HG02763 (cell line): Measurements from ENCODE around the gene RHOB.
"Not testable (repeated sequence)": the region's sequence is repeated elsewhere in the genome, so short reads cannot be mapped to it uniquely, and the experiment has no call there.

ENCODE experiments used
- ATAC-seq: cut with Tn5 transposase; IDR thresholded peaks from one replicate; pipeline ENCODE4 v1.9.1; 2021; ENCODE audit warnings: mild to moderate bottlenecking, moderate library complexity; ENCODE audit not compliant: unreplicated experiment

RHOB gene

DNA sequence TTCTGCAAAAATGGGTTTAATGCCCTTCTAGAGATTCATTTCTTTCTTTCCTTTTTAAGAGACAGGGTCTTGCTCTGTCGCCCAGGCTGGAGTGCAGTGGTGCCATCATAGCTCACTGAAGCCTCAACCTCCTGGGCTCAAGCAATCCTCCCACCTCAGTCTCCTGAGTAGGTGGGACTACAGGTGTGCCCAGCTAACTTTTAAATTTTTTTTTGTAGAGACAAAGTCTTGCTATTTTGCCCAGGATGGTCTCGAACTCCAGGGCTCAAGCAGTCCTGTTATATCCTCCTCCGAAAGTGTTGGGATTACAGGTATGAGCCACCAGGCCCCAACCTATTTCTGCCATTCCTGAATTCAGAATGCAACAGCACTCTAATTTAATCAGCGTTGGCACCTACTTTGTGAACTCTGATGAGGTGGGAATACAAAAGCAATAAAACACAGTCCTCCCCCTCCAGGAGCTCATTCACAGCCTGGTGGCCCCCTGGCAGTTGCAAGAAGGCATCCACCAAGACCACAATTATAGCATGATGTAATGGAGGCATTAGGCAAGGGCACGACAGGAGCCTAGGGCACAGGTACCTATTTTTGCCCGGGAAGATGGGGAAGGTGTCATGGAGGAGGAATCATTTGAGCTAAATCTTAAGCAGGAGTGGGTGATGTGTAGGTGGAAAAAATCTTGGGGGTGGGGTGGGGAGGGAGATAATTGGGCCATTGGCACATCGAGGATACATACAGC, 5.1 kb downstream of the RHOB start:
- ATAC-seq = no peak

DNA sequence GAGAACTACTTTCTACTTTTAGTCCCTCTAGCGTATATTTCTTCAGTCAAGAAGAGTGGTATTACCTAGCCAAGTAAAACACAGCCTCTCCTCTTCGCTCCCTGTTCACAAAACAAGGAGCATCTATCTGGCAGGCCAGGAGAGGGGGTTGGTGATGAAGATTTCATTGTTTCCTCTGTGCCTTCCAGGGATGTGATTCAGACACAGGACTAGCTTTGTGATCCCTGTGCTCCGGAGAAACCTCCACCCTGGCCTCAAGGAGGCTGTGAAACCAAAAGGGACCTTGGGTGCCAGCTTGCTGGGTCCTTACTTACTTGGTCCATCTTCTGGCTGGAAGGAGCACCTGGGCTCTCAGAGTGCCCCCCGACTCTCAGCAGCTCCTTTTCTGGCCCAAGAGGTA, 5.7 kb downstream of the RHOB start:
- ATAC-seq = no peak

DNA sequence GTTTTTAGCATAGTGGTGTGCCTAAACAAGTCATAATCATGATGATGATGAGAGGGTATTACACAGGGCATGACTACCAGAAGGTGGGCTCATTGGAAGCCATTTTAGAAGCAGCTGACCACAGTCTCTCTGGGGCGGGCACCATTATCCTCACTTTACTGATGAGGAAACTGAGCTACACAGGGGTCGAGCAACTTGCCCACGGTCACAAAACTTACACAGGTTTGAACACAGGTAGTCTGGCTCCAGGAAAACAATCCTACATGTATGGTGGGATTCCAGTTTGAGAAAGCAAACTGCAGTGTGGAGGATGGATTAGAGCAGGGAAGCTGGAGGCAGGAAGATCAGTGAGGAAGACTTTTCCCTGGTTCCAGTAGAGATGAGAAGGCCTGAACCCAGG, 6.2 kb downstream of the RHOB start:
- ATAC-seq = no peak

DNA sequence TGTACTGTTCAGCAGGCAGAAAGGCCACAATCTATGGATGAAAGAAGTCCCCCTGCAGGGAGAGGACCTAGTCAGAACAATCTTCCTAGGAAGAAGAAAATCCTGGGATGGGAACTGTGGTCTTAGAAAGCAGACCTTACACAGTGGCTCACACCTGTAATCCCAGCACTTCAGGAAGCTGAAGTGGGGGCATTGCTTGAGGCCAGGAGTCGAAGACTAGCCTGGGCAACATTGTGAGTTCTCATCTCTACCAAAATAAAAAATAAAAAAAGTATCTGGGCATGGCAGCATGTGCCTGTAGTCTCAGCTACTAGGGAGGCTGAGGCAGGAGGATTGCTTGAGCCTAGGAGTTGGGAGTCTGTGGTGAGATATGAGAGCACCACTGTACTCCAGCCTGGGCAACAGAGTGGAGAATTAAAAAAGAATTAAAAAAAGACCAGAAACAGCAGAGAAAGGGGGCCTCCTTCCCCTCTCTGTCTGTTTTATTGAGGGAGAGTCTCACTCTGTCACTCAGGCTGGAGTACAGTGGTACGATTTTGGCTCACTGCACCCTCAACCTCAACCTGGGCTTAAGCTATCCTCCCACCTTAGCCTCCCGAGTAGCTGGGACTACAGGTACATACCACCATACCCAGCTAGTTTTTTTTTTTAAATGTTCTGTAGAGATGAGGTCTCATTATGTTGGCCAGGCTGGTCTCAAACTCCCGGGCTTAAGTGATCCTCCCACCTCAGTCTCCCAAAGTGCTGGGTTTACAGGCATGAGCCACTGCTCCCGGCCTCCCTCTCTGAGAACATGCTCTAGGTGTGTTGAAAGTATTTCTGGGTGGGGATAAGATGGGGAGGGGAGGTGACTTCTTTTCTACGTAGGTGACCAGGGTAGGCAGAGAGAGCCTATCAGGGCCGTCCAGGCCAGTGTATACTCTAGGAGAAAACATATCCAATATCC, 7.4 kb downstream of the RHOB start:
- ATAC-seq = no peak

DNA sequence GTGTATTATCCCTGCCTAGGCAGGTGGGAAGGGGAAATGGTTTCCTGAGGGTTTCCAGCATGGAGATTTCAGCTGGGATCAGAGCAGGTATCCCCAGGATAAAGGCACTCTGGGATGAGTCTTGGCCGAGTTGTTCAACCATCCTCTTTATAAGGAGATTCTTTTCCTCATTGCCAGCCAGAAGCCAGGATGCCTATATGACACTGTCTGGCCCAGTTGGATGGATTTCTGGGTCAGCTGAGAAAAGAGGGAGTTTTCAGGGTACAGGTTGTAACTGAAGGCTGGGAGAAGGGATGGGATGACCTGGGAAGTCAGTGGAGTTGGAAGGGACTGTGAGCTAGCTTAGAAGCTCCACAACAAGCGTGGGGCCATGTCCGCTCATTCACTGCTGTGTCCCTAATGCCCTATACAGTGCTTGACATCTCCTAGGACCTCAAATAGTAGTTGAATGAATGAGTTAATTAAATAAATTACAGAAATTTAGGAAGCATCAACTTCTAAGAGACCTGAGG, 8.3 kb downstream of the RHOB start:
- no peak for ATAC-seq

DNA sequence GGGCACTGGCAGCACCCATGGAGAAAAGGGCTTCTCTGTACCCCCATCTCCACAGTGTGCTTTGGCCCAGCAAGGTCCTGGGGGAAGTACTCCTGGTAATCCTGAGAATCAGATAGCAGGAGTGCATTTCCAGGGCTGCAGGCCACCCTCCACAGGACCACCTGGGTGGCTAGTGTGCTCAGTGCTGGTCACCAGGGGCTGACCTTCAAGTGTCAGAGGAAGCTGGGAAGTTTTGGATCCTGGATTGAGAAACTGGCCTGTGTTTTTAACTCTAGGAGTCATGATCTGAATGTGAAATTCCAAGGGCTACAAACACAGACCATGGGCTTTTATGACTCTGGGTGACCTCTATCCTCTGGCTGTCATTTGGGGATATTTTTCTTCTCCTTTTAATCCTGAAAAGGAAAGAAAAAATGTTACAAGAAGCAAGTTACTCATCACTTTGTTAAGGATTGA, 9.3 kb downstream of the RHOB start:
- no peak for ATAC-seq

DNA sequence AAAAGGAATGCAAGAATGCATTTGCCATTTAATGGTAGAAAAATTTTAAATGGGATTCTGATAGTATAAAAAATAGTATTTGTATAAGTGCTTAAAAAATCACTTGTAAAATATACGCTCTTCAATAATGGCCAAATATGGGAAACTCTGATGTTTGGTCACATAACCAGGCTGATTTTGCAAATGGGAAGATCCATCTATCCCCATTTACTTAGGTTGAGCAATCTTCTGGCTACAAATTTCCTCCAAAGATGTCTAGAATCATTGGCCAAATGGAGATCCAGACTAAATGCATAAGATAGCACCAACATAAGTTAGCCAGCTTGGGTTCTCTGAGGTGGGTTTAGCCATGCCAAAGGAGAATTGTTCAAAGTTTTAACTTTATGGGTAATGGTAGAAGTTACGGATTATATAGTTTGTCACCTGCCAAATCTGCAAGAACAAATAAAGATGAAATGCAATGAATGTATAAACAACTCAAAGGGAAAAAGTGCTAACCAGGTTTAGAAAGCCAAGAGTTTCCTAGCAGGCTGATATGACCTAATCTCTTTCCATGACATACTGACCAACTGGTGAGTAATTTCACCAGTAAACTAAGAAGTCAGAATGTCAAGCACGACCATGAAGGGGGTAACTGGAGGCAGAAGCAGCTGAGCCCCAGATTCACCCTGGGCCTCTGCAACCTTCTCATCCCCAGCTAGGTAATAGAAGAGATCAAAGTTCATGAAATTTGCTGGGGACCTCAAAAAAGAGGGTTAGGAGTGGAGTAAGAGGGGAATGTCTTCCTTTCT, 10.0 kb downstream of the RHOB start:
- ATAC-seq = no peak

DNA sequence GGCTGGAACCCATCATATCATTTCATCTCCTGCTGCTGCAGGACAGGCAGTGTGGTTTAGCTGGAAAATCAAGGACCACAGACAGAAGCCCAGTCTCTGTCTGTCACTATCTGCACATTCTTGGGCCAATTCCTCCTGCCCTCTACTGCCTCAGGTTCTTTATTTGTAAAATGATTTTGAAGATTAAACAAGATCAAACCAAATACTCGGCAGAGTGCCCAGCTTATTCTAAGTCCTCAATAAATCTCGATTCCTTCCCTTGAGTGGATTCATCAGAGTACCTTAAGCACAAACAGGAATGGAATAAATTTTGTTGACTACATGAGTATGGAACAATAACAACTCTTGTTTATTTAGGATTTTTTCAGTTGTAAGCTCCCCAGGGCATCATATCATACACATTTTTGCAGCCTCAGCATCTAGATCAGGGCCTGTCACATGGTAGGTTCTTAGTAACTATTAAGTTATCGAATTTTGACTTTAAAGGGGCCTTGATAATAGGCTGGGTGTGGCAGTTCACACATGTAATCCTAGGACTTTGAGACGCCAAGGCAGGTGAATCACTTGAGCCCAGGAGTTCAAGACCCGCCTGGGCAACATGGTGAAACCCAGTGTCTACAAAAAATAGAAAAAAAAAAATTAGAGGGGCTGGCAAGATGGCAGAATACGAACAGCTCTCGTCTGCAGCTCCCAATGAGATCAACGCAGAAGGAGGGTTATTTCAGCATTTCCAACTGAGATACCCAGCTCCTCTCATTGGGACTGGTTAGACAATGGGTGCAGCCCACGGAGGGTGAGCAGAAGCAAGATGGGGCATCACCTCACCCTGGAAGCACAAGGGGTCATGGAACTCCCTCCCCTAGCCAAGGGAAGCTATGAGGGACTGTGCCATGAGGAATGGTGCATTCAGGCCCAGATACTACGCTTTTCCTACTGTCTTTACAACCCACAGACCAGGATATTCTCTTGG, 11.1 kb downstream of the RHOB start:
- ATAC-seq = no peak

DNA sequence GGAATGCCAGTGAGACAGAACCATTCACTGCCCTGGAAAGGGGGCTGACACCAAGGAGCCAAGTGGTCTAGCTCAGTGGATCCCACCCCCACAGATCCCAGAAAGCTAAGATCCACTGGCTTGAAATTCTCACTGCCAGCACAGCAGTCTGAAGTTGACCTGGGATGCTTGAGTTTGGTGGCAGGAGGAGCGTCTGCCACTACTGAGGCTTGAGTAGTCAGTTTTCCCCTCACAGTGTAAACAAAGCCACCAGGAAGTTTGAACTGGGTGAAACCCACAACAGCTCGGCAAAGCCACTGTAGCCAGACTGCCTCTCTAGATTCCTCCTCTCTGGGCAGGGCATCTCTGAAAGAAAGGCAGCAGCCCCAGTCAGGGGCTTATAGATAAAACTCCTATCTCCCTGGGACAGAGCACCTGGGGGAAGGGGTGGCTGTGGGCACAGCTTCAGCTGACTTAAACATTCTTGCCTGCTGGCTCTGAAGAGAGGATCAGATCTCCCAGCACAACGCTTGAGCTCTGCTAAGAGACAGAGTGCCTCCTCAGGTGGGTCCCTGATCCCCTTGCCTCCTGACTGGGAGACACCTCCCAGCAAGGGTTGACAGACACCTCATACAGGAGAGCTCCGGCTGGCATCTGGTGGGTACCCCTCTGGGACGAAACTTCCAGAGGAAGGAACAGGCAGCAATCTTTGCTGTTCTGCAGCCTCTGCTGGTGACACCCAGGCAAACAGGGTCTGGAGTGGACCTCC, 12.0 kb downstream of the RHOB start:
- ATAC-seq = not testable (repeated sequence)

DNA sequence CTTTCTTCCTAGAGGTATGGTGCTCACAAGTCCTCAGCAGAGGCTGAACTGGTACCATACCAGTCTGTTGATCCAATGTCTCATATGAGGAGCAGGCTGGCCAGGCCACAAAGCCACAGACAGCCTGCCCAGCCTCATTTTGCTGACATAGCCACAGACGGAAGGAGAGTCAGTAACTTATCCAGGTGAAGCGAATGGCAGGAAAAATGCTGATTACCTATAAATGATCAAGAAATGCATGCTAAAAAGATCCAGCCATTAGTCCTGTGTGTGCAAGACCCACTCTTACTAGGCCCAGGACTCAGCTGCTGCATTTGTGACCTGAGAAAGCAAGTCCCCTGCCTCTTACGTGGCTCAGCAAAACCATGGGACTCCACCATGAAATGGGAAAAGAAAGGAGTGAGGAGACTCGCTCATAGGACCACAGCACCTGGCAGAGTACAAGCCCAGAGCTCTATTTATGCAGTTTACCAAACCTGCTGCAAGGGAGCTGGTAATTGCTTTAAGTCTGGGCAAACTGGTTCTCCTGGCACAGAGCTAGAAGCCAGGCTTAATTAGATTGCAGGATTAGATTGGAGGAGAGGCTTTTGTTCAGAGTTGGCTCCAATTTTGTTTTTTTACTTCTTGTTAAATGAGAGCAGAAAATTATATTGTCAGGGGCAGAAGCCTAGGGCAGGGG, 19.0 kb downstream of the RHOB start:
- ATAC-seq = no peak

DNA sequence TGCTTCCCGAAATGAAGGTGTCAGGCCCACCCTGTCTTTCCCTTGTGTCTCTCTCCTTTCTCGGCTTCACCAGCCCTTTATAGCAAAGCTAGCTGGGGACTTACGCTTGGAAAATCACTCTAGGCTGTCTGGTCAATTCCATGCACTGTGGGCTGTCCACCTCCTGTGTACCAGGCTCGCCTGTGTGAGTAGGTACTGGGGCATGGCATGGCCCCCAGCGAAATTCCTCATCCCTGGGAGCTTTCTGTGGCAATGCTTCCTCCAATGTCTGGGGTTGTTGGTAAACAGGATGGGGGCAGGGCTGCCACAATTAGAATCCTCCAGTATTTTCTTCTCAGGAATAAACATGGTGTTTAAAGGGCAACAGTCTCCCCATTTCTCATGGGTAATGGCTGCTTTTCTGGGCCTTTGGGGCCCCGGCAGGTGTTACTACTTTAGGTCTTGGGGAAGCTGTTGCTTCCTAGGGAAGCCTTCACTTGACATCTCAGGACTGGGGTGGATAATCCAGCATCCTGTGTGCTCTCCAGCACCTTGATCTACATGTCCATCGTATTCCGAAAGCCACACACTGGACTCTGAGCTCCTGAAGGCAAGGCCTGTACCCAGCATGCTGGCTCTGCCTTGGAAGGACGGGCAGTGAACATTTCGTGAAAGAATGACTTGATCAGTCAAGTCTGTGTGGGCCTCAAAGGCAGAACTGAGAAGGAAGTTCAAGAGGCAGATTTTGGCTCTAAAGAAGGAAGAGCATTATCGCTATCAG, 21.1 kb downstream of the RHOB start:
- ATAC-seq = no peak

DNA sequence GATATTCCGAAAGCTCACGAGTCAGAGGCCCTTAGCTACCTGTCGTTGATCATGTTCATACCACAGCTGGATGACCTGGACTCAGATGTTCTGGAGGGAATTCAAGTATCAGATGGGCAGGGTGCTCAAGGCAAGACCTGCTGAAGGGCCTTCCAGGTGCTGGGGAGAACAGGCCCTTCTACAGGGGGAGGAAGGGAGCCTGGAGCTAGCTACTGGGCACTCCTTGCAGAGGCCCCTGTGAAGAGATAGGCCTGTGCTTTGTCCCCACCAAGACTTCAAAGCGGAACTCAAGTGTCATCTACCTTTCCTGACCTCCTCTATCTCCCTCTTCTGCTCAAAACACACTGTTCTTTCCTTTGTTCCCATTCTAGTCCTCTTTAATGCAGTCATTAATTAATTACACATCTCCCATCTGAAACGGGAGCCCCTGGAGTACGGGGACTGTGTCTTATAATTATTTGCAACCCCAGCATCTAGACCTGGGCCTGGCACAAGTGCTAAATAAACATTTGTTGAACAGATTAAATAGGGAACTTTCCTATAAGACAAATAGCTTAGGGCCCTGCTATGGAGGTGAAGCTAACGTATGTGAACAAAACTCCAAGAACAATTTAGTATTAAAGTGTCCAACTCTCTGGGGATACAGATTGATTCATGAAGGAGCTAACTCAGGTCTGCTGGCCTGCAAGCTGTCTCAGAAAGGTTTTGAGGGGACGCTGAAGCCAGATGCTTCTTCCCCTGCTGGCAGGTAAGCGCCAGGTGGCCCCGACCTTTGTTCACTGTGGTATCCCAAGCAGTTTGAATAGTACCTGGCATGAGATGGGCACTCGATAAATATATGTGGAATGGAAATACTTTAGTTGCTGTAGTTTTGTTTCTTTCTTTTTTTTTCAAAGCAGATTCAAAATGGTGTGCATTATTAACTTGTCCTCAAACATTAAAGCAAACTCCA, 22.0 kb downstream of the RHOB start:
- ATAC-seq = no peak

DNA sequence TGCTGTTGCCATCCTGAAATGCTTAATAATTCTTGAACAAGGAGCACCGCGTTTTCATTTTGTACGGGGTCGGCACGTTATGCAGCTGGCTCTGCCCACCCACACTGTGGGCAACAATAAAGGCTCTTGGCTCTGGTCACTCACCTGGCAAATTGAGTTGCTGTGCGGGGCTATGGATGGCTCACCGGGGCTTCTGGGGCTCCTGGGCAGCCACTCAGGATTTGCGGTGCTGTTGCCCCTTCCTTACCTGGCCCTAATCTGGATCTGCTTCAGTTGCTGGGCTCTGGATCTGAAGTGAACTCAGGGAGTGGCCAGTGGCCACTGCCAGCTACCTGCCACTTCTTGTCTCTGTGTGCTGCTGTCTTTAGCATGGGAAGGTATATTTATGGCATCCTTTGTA, 22.7 kb downstream of the RHOB start:
- no peak for ATAC-seq

DNA sequence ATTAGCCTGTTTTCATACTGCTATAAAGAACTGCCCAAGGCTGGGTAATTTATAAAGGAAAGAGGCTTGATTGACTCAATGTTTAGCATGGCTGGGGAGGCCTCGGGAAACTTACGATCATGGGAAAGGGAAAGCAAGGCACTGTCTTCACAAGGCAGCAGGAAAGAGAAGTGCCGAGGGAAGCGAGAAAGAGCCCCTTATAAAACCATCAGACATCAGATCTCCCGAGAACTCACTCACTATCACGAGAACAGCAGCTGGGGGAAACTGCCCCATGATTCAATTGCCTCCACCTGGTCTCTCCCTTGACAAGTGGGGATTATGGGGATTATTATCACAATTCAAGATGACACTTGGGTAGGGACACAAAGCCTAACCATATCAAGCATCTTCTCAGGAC, 23.3 kb downstream of the RHOB start:
- no peak for ATAC-seq

DNA sequence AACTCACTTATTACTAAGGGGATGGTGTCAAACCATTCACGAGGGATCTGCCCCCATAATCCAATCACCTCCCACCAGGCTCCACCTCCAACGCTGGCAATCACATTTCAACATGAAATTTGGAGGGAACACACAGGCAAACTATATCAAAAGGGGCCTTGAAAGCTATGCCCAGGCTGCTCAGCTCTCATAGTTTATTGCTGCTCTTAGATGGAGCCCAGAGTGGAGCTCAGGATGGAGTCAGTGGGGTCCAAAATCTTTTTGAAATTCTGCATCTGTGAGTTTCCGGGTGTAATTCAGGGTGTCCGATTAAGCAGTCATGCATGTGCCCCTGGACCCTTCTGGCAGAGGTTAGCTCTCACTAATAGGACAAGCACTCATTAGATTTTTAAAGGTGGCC, 24.3 kb downstream of the RHOB start:
- ATAC-seq = no peak

DNA sequence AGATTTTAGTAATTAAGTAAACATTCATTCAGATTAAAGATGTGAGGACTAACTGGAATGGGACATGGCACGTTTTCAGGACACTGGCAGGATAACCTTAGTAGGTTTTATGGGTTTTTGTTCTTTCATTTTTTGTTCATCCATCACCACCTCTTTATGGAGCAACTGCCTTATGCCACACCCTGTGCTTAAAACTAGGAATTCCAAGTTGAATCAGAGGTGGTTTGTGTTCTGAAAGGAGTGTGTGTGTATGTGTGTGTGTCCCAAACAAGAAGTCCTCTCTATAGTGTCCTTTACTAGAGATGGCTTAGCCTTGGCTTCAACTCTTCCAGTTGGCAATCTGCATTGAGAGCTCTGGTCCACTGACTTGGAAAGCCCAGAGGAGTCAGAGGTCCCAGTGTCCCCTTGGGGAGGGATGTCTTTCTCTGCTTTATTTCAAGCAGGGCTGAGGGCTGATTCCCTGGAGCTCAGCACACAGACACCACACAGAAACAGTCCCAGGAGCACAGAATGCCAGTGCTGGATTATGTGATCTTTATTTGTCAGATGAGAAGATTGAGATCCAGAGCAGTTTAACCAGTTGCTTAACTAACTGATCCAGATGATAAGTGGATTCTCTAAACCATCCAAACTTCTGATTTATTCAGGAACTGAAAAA, 25.2 kb downstream of the RHOB start:
- ATAC-seq = no peak
